CD4-positive, alpha-beta T cell (primary cell): ENCODE measurements around the gene FRMPD1. TPM values are rescaled to one million over a fixed set of nuclear protein-coding genes. Genes with fewer than 3 reads are reported as not detected.

Source experiments
- ATAC-seq: fragments of 200-7000 bp; cut with Tn5 transposase; one replicate; pipeline ENCODE4 v1.10.0; 2022; ENCODE audit warnings: mild to moderate bottlenecking; ENCODE audit not compliant: poor library complexity
- CTCF ChIA-PET: fragments of 350-600 bp; sonication (Branson Sonifier 250); formaldehyde crosslinking; loops from one replicate; lab custom pipeline; 2021; ENCODE audit warnings: antibody characterized with exemption, inconsistent platforms; lab: Charles Lee
- POLR2A ChIA-PET: fragments of 350-600 bp; sonication (Branson Sonifier 250); formaldehyde crosslinking; loops from one replicate; lab custom pipeline; 2021; ENCODE audit warnings: antibody characterized with exemption, inconsistent platforms; lab: Charles Lee
- DNase-seq, 14 experiments: peaks; one replicate each; pipeline ENCODE4 v3.0.0-alpha.2; 2013 to 2020; ENCODE audit warnings: mixed read lengths in 2 of 14
- H3K27ac ChIP-seq, 2 donors: one replicate each; pipeline versions ENCODE4 v1.5.1 to v1.7.0; 2013; ENCODE audit warnings: low read length in 2 of 2, low read depth in 1 of 2, mild to moderate bottlenecking in 1 of 2
- H3K27me3 ChIP-seq, 2 experiments: 1 replicate in 1 of 2; 2 replicates in 1 of 2; pipeline versions ENCODE4 v1.6.1 to v1.7.0; 2013; ENCODE audit warnings: low read length in 2 of 2, control low read depth in 1 of 2, mild to moderate bottlenecking in 1 of 2, moderate library complexity in 1 of 2; ENCODE audit not compliant: insufficient read depth in 2 of 2, control insufficient read depth in 1 of 2
- H3K36me3 ChIP-seq: one replicate; pipeline ENCODE4 v1.6.1; 2013; ENCODE audit warnings: low read length, control low read depth; ENCODE audit not compliant: insufficient read depth
- H3K4me1 ChIP-seq: one replicate; pipeline ENCODE4 v1.6.1; 2013; ENCODE audit warnings: low read length, control low read depth; ENCODE audit not compliant: insufficient read depth
- H3K4me3 ChIP-seq: one replicate; pipeline ENCODE4 v1.5.1; 2013; ENCODE audit warnings: mild to moderate bottlenecking, low read length, moderate library complexity
- H3K9me3 ChIP-seq, 2 experiments: 1 replicate in 1 of 2; 2 replicates in 1 of 2; pipeline versions ENCODE4 v1.6.1 to v1.7.0; 2013; ENCODE audit warnings: low read length in 2 of 2, mild to moderate bottlenecking in 2 of 2, control low read depth in 1 of 2, moderate library complexity in 1 of 2; ENCODE audit not compliant: control insufficient read depth in 1 of 2, insufficient read depth in 1 of 2
- H3K27ac Mint-ChIP-seq: one replicate; pipeline ENCODE4 v1.8.0; 2020; ENCODE audit warnings: mixed read lengths
- H3K27me3 Mint-ChIP-seq: one replicate; pipeline ENCODE4 v1.8.0; 2021; ENCODE audit warnings: mixed read lengths
- H3K36me3 Mint-ChIP-seq: one replicate; pipeline ENCODE4 v1.8.0; 2021; ENCODE audit warnings: low read depth, mixed read lengths
- H3K4me1 Mint-ChIP-seq: one replicate; pipeline ENCODE4 v1.8.0; 2021; ENCODE audit warnings: low read depth, mixed read lengths
- H3K4me3 Mint-ChIP-seq: one replicate; pipeline ENCODE4 v1.8.0; 2020; ENCODE audit warnings: mild to moderate bottlenecking, mixed read lengths
- H3K9me3 Mint-ChIP-seq: one replicate; pipeline ENCODE4 v1.8.0; 2020; ENCODE audit warnings: mixed read lengths
- intact Hi-C, 2 experiments: fragments of 100-400 bp; cut with DNase I in 1 of 2; cut with micrococcal nuclease in 1 of 2; formaldehyde crosslinking; loops; one replicate each; pipeline versions ENCODE4 v1.15.1 to v1.9.0; 2023 to 2025; cut with DNase I, micrococcal nuclease
- total RNA-seq, 174 experiments: library from RNA in 2 of 174; stranded (reverse) in 2 of 174; gene quantifications; one replicate each; pipeline ENCODE4 v1.2.3 and lab custom pipeline; 2021 to 2026
- TF ChIP-seq, protein P1 (sequence below): fragments of 200-600 bp; IDR thresholded peaks from one replicate; pipeline ENCODE4 v1.8.0; 2022; ENCODE audit warnings: antibody characterized with exemption, mild to moderate bottlenecking

The FRMPD1 gene
- total RNA-seq, 2 experiments from 2014 or later = not detected

DNA sequence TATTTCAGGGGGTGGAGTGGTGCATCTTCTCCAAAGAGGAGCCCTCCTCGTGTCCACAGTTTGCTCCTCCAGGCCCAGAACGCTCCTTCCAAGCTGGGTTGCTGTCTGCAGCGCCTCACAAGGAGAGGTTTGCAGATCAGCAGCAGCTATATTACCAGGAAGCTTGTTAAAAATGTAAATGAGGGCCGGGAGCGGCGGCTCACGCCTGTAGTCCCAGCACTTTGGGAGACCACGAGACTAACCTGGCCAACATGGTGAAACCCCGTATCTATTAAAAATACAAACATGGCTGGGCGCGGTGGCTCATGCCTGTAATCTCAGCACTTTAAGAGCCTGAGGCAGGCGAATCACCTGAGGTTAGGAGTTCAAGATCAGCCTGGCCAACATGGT, 25.0 kb upstream of the FRMPD1 start:
- intact Hi-C loops = no loop called here
- H3K4me3 Mint-ChIP-seq = no peak overlapping the region
- no peaks in the 10 kb centered on the region for H3K4me1 Mint-ChIP-seq
- Histone ChIP-seq H3K9me3 (no peaks in the 10 kb centered on the region), H3K27me3 (no peaks in the 10 kb centered on the region), H3K27ac (no peak overlapping the region), H3K36me3 (no peaks in the 10 kb centered on the region), H3K4me1 (no peaks in the 10 kb centered on the region), H3K4me3 (no peak overlapping the region)
- ATAC-seq (no peak), DNase-seq (no peak)
- CTCF ChIA-PET = no interaction called here
- no peaks in the 10 kb centered on the region for H3K36me3 Mint-ChIP-seq
- no peaks in the 10 kb centered on the region for H3K27me3 Mint-ChIP-seq
- POLR2A ChIA-PET = no interaction called here
- TF ChIP-seq, protein P1, sequence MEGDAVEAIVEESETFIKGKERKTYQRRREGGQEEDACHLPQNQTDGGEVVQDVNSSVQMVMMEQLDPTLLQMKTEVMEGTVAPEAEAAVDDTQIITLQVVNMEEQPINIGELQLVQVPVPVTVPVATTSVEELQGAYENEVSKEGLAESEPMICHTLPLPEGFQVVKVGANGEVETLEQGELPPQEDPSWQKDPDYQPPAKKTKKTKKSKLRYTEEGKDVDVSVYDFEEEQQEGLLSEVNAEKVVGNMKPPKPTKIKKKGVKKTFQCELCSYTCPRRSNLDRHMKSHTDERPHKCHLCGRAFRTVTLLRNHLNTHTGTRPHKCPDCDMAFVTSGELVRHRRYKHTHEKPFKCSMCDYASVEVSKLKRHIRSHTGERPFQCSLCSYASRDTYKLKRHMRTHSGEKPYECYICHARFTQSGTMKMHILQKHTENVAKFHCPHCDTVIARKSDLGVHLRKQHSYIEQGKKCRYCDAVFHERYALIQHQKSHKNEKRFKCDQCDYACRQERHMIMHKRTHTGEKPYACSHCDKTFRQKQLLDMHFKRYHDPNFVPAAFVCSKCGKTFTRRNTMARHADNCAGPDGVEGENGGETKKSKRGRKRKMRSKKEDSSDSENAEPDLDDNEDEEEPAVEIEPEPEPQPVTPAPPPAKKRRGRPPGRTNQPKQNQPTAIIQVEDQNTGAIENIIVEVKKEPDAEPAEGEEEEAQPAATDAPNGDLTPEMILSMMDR = no peak
- H3K27ac Mint-ChIP-seq = no peak overlapping the region
- no peaks in the 10 kb centered on the region for H3K9me3 Mint-ChIP-seq

DNA sequence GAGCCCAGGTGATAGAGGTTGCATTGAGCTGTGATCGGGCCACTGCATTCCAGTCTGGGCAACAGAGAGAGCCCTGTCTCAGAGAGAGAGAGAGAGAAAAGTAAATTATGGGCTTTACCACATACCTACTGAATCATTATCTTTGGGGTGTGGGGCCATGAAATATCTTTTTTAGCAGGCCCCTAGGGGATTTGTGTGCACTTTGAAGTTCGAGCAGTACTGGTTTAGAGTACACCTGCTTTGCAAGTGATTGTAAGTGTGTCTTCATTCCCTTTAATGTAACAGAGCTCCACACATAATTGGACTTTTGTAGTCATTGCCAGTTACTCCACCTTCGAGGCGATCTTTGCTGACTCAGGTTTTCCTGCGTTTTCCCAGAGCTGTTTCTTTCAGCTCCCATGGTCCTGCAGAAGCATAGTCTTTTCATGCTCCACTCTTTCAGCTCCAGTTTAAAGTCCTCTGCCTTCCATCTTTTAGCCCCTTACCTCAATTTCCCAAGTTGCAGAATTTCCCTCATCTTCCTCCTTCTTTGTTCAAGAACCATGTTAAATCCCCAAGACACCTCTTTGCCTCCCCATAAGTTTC, 24.0 kb upstream of the FRMPD1 start:
- CTCF ChIA-PET = no interaction called here
- Histone ChIP-seq H3K4me1 (no peaks in the 10 kb centered on the region), H3K36me3 (no peaks in the 10 kb centered on the region), H3K9me3 (no peaks in the 10 kb centered on the region), H3K27me3 (no peaks in the 10 kb centered on the region), H3K4me3 (no peak overlapping the region), H3K27ac (no peak overlapping the region)
- Mint-ChIP-seq H3K27me3 (no peaks in the 10 kb centered on the region), H3K4me3 (no peak overlapping the region), H3K36me3 (no peaks in the 10 kb centered on the region), H3K9me3 (no peaks in the 10 kb centered on the region), H3K27ac (no peak overlapping the region), H3K4me1 (no peaks in the 10 kb centered on the region)
- TF ChIP-seq, protein P1 = no peak
- POLR2A ChIA-PET = no interaction called here
- ATAC-seq (no peak), DNase-seq (no peak)
- intact Hi-C loops = no loop called here

DNA sequence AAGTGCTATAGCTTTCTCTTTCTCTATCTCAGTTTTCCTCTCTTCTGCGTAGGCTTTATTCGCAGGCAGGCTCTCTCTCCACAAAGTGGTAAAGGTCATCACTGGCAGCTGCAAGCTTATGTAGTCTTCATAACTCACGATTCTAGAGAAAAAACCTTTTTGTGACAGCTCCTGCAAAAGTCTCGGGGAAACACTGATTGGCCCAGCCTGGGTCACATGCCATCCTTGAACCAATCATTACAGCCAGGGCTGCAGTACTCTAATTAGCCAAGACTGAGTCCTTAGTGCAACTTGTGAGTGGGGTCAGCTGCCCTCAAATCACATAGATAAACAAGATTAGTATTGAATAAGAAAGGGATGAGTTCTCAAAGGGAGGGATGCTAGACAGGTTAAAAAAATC, 18.3 kb upstream of the FRMPD1 start:
- H3K36me3 ChIP-seq = no peaks in the 10 kb centered on the region
- peaks cover 1% of the 10 kb centered on the region for H3K27me3 Mint-ChIP-seq
- H3K4me3 Mint-ChIP-seq = no peak overlapping the region
- intact Hi-C loops = no loop called here
- no peak for ATAC-seq
- H3K27ac ChIP-seq = no peak overlapping the region
- no peaks in the 10 kb centered on the region for H3K9me3 Mint-ChIP-seq
- DNase-seq = no peak
- H3K27me3 ChIP-seq = peaks cover 0 to 5% of the 10 kb centered on the region in 2 experiments
- TF ChIP-seq, protein P1 = no peak
- ChIA-PET CTCF (no interaction called here), POLR2A (no interaction called here)
- H3K9me3 ChIP-seq = no peaks in the 10 kb centered on the region
- H3K4me1 ChIP-seq = no peaks in the 10 kb centered on the region
- no peak overlapping the region for H3K4me3 ChIP-seq
- H3K4me1 Mint-ChIP-seq = no peaks in the 10 kb centered on the region
- H3K36me3 Mint-ChIP-seq = no peaks in the 10 kb centered on the region
- no peak overlapping the region for H3K27ac Mint-ChIP-seq
